ENCODE measurements around the gene GUCY1A2.

The GUCY1A2 gene

DNA sequence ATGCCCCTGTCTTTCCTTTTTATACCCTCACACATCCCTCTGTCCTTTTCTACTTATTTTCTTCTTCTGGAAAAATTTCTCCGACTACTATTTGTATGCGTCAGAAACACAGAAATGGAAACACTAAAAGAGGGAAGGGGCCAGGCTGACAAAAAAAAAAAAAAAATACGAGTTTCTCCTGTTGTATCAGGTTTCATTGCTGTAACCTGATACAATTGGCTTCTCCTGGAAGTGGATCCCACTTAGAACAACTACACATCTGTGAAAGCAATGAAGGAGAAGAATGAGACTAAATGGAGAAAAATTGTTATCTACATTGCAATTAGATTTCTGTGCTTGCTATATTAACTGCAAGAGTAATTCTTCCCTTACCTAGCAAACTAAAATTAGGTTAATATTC lies 393.9 kb downstream of the GUCY1A2 start:
- DNase-seq: no peak

Data from activated naive CD4-positive, alpha-beta T cell (primary cell).